K562 (cell line): Measurements from ENCODE around the gene DLGAP3. TPM values are rescaled to one million over a fixed set of nuclear protein-coding genes. Genes with fewer than 3 reads are reported as not detected.

Experiments used
- ARHGAP35 ChIP-seq: fragments of 450-650 bp; IDR thresholded peaks from 2 replicates; pipeline ENCODE4 v1.6.1; 2018; ENCODE audit not compliant: partially characterized antibody
- ATF7 ChIP-seq: fragments of 450-650 bp; IDR thresholded peaks from 2 replicates; pipeline ENCODE4 v1.7.1; 2014; ENCODE audit warnings: mild to moderate bottlenecking, moderate library complexity
- CBX8 ChIP-seq: fragments of 200-600 bp; sonication (generic); IDR thresholded peaks from 2 replicates; pipeline ENCODE4 v1.6.1; 2012; ENCODE audit warnings: borderline replicate concordance, mixed run types, low read depth, mild to moderate bottlenecking, moderate library complexity, mixed read lengths, low read length, control low read depth, inconsistent platforms; ENCODE audit not compliant: poor library complexity, severe bottlenecking; ENCODE audit errors: extremely low read depth
- ELK3 ChIP-seq: fragments of 450-650 bp; formaldehyde crosslinking; IDR thresholded peaks from 2 replicates; pipeline ENCODE4 v1.4.0; 2020; ENCODE audit warnings: mild to moderate bottlenecking
- GABPA ChIP-seq: fragments of 200-800 bp; sonication (Bioruptor generic); conservative IDR thresholded peaks from 2 replicates; pipeline ENCODE4 v1.6.1; 2016; ENCODE audit warnings: low read depth, missing genetic modification characterization, missing compliant biosample characterization
- MYBL2 ChIP-seq, 2 experiments: fragments of 450-650 bp in 1 of 2; sonication (generic) in 1 of 2; formaldehyde crosslinking in 1 of 2; IDR thresholded peaks; 2 replicates each; pipeline versions ENCODE4 v1.6.1 to v1.8.1; 2017 to 2022; ENCODE audit warnings: borderline replicate concordance in 1 of 2, inconsistent platforms in 1 of 2, low read depth in 1 of 2, mild to moderate bottlenecking in 1 of 2, missing genetic modification reagents in 1 of 2, moderate library complexity in 1 of 2
- MYC ChIP-seq, 2 experiments: fragments of 250-450 bp in 1 of 2; sonication (Bioruptor Pico) in 1 of 2; IDR thresholded peaks; 2 replicates each; pipeline versions ENCODE4 v1.5.1 to v1.6.1; 2012 to 2021; ENCODE audit warnings: low read depth in 2 of 2, borderline replicate concordance in 1 of 2, improper control_type of control experiment in 1 of 2, low read length in 1 of 2, mild to moderate bottlenecking in 1 of 2, moderate library complexity in 1 of 2
- NR1H2 ChIP-seq: sonication (generic); formaldehyde crosslinking; IDR thresholded peaks from 2 replicates; pipeline ENCODE4 v1.4.0; 2020; ENCODE audit warnings: mild to moderate bottlenecking, missing genetic modification reagents
- RBM25 ChIP-seq: fragments of 200-400 bp; formaldehyde crosslinking; IDR thresholded peaks from 2 replicates; pipeline ENCODE4 v1.6.1; 2018; ENCODE audit warnings: low read length, low read depth, moderate library complexity; ENCODE audit not compliant: severe bottlenecking
- RNF2 ChIP-seq: sonication (generic); IDR thresholded peaks from 2 replicates; pipeline ENCODE4 v1.6.1; 2016
- TBP ChIP-seq: optimal IDR thresholded peaks from 2 replicates; pipeline ENCODE3; 2011; ENCODE audit warnings: low read depth, low read length, improper control_type of control experiment
- ZBTB2 ChIP-seq: fragments of 450-650 bp; IDR thresholded peaks from 2 replicates; pipeline ENCODE4 v1.6.1; 2016; ENCODE audit warnings: antibody characterized with exemption
- polyA plus RNA-seq, 8 experiments: library from polyadenylated mRNA; depleted of rRNA in 4 of 8; stranded (reverse) in 5 of 8; unstranded in 3 of 8; fragments of >200 nt; fragmentation: Nextera tagmentation in 2 of 8; fragmentation: Illumina TruSeq in 1 of 8; extraction: Ambion mirVana in 2 of 8; extraction: Trizol in 1 of 8; gene quantifications; 2 replicates each; pipeline versions ENCODE4 v1.2.1 to v1.2.3, GENCODE V29; 2011 to 2014; ENCODE audit warnings: inconsistent platforms in 1 of 8, missing spikeins in 1 of 8
- total RNA-seq, 7 experiments: library from RNA; depleted of rRNA in 6 of 7; stranded (reverse); fragments of >200 nt in 6 of 7; fragmentation: Illumina TruSeq in 2 of 7; extraction: Trizol in 2 of 7; gene quantifications; 2 replicates each; pipeline versions ENCODE4 v1.2.1 to v1.2.3, GENCODE V29; 2011 to 2021; ENCODE audit warnings: low replicate concordance in 1 of 7
- TF ChIP-seq, protein P1 (sequence below): fragments of 450-650 bp; IDR thresholded peaks from 2 replicates; pipeline ENCODE4 v1.6.1; 2014; ENCODE audit warnings: low read depth, mild to moderate bottlenecking, moderate library complexity, borderline replicate concordance
- TF ChIP-seq, protein P2 (sequence below): IDR thresholded peaks from 2 replicates; pipeline ENCODE4 v1.6.1; 2012; ENCODE audit warnings: low read depth, low read length, improper control_type of control experiment, borderline replicate concordance
- TF ChIP-seq, protein P3 (sequence below): sonication (generic); formaldehyde crosslinking; IDR thresholded peaks from 2 replicates; pipeline ENCODE4 v1.5.0; 2020; ENCODE audit warnings: missing genetic modification reagents
- TF ChIP-seq, protein P4 (sequence below): sonication (generic); formaldehyde crosslinking; IDR thresholded peaks from 2 replicates; pipeline ENCODE4 v1.8.0; 2022; ENCODE audit warnings: mild to moderate bottlenecking, missing genetic modification reagents

Gene DLGAP3
- total and polyA plus RNA-seq, 9 of the 15 experiments (the other 6 are each of a cell fraction or from before 2014, with no cell fraction given) = 0.01 to 0.16 (median 0.07) TPM; not detected in 6

DNA sequence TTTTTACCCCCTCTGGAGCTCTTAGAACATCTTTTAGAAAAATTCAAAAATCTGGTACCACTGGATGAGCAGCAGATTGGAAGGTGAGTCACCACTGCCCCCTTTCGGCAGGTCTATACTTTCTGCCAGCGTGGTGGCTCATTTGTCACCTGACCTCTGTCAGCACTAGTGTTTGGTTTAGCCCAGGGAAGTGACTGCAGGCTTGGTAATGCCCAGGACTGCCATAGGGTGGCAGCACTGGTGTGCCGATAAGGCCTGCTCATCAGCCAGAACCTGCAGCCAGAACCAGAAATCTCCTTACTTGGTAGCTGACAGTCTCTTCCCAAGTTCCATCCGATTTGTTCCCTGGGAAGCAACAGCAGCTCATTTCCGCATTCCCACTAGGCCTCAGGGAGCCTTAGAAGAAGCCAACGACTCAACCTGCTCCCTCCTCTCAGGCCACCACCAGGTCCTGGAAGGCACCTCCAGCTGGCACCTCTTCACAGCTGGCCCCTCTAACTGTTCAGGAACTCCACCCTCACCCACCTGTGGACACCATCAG, 76.7 kb downstream of the DLGAP3 start (continued):
- TF ChIP-seq, protein P1, sequence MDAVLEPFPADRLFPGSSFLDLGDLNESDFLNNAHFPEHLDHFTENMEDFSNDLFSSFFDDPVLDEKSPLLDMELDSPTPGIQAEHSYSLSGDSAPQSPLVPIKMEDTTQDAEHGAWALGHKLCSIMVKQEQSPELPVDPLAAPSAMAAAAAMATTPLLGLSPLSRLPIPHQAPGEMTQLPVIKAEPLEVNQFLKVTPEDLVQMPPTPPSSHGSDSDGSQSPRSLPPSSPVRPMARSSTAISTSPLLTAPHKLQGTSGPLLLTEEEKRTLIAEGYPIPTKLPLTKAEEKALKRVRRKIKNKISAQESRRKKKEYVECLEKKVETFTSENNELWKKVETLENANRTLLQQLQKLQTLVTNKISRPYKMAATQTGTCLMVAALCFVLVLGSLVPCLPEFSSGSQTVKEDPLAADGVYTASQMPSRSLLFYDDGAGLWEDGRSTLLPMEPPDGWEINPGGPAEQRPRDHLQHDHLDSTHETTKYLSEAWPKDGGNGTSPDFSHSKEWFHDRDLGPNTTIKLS = peak; percentile 81; the same call in 1 of the 2 replicates
- TF ChIP-seq, protein P2, sequence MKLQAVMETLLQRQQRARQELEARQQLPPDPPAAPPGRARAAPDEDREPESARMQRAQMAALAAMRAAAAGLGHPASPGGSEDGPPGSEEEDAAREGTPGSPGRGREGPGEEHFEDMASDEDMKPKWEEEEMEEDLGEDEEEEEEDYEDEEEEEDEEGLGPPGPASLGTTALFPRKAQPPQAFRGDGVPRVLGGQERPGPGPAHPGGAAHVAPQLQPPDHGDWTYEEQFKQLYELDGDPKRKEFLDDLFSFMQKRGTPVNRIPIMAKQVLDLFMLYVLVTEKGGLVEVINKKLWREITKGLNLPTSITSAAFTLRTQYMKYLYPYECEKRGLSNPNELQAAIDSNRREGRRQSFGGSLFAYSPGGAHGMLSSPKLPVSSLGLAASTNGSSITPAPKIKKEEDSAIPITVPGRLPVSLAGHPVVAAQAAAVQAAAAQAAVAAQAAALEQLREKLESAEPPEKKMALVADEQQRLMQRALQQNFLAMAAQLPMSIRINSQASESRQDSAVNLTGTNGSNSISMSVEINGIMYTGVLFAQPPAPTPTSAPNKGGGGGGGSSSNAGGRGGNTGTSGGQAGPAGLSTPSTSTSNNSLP = no peak
- TF ChIP-seq TBP (no peak), MYBL2 (IDR thresholded peaks at IDR 0.05; ENCODE audit: low read depth) (no peak), MYBL2 (CRISPR knock-in tag; IDR thresholded peaks at IDR 0.05; ENCODE audit: borderline replicate concordance) (no peak), ELK3 (CRISPR knock-in tag) (no peak), ZBTB2 (no peak), RNF2 (no peak; the same call in 1 of the 2 replicates), RBM25 (peak; percentile 55), GABPA (no peak), NR1H2 (CRISPR knock-in tag) (no peak), ARHGAP35 (no peak), CBX8 (no peak), ATF7 (peak; percentile 83), MYC (IDR thresholded peaks at IDR 0.05; ENCODE audit: low read depth, low read length) (peak; percentile 63; the same call in 1 of the 2 replicates), MYC (CRISPR knock-in tag; IDR thresholded peaks at IDR 0.05; ENCODE audit: borderline replicate concordance, low read depth) (no peak)
- TF ChIP-seq, protein P3, sequence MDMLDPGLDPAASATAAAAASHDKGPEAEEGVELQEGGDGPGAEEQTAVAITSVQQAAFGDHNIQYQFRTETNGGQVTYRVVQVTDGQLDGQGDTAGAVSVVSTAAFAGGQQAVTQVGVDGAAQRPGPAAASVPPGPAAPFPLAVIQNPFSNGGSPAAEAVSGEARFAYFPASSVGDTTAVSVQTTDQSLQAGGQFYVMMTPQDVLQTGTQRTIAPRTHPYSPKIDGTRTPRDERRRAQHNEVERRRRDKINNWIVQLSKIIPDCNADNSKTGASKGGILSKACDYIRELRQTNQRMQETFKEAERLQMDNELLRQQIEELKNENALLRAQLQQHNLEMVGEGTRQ (CRISPR knock-in tag) = peak; percentile 89
- TF ChIP-seq, protein P4, sequence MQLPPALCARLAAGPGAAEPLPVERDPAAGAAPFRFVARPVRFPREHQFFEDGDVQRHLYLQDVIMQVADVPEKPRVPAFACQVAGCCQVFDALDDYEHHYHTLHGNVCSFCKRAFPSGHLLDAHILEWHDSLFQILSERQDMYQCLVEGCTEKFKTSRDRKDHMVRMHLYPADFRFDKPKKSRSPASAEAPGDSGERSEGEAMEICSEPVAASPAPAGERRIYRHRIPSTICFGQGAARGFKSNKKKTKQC (CRISPR knock-in tag) = peak; percentile 54; the same call in 1 of the 2 replicates
